ENCODE results near the gene KIAA1549.

DNA sequence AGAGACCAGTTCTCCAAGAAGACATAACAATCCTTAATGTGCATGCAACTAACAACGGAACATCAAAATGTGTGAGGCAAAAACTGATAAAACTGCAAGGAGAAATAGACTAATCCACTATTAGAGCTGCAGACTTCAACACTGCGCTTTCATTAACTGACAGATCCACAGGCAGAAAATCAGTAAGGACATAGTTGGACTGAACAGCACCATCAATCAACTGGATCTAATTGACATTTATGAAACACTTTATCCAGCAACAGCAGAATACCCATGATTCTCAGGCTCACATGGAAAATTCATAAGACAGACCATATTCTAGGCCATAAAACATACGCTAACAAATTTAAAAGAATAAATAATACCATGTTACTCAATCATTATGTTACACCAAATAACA, 161.6 kb downstream of the KIAA1549 start:
- no peak for TF ChIP-seq SMAD1 (IDR thresholded peaks at IDR 0.05; ENCODE audit: low read depth, partially characterized antibody)
- TF ChIP-seq, protein P1, sequence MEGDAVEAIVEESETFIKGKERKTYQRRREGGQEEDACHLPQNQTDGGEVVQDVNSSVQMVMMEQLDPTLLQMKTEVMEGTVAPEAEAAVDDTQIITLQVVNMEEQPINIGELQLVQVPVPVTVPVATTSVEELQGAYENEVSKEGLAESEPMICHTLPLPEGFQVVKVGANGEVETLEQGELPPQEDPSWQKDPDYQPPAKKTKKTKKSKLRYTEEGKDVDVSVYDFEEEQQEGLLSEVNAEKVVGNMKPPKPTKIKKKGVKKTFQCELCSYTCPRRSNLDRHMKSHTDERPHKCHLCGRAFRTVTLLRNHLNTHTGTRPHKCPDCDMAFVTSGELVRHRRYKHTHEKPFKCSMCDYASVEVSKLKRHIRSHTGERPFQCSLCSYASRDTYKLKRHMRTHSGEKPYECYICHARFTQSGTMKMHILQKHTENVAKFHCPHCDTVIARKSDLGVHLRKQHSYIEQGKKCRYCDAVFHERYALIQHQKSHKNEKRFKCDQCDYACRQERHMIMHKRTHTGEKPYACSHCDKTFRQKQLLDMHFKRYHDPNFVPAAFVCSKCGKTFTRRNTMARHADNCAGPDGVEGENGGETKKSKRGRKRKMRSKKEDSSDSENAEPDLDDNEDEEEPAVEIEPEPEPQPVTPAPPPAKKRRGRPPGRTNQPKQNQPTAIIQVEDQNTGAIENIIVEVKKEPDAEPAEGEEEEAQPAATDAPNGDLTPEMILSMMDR (IDR thresholded peaks at IDR 0.05 in 2 of 3, conservative IDR thresholded peaks at IDR 0.05 in 1 of 3; ENCODE audit: control insufficient read depth in 2 of 3, extremely low read depth in 1 of 3, insufficient read depth in 1 of 3, low read depth in 3 of 3, low read length in 3 of 3), result no peak
